GM10266 (cell line): ENCODE results near the gene VDAC2.
A peak's percentile ranks its signal among the peaks of the same experiment; 100 is the strongest.
"Not testable (repeated sequence)": the region's sequence is repeated elsewhere in the genome, so short reads cannot be mapped to it uniquely, and the experiment has no call there.

ENCODE experiments used
- DNase-seq: peaks from one replicate; pipeline ENCODE4 v3.0.0; 2012; ENCODE audit errors: extremely low spot score
- CTCF ChIP-seq: IDR thresholded peaks from 2 replicates; pipeline ENCODE4 v1.5.1; 2012; ENCODE audit warnings: mild to moderate bottlenecking, low read depth; ENCODE audit not compliant: control insufficient read depth, insufficient read depth; ENCODE audit errors: missing control alignments

The VDAC2 gene

GRCh38 chr10:75176046-75176445 lies 34.5 kb upstream of the VDAC2 start:
- no peak for DNase-seq
- no peak for TF ChIP-seq CTCF

GRCh38 chr10:75176736-75177135 lies 33.9 kb upstream of the VDAC2 start:
- no peak for DNase-seq
- TF ChIP-seq CTCF, result no peak

- no peak for TF ChIP-seq CTCF
- no peak for DNase-seq
These were observed 30.9 kb upstream of the VDAC2 start for GRCh38 chr10:75179657-75180177.

GRCh38 chr10:75180592-75180991 lies 30.0 kb upstream of the VDAC2 start:
- no peak for TF ChIP-seq CTCF
- no peak for DNase-seq

GRCh38 chr10:75181073-75181472 lies 29.5 kb upstream of the VDAC2 start:
- DNase-seq, result no peak
- no peak for TF ChIP-seq CTCF

- DNase-seq, result no peak
- TF ChIP-seq CTCF, result no peak
These were observed 24.3 kb upstream of the VDAC2 start for GRCh38 chr10:75186310-75186709.

GRCh38 chr10:75187961-75188426 lies 22.6 kb upstream of the VDAC2 start:
- peak; percentile 69 for TF ChIP-seq CTCF
- peak; percentile 62 for DNase-seq

GRCh38 chr10:75188522-75188921 lies 22.1 kb upstream of the VDAC2 start:
- DNase-seq, result not testable (repeated sequence)
